HG03175 (cell line): ENCODE data around the gene NBR1.
"Not testable (repeated sequence)": the region's sequence is repeated elsewhere in the genome, so short reads cannot be mapped to it uniquely, and the experiment has no call there.

ENCODE experiments used
- ATAC-seq: cut with Tn5 transposase; IDR thresholded peaks from one replicate; pipeline ENCODE4 v1.9.1; 2021; ENCODE audit warnings: mild to moderate bottlenecking, moderate library complexity; ENCODE audit not compliant: unreplicated experiment

Gene NBR1

GRCh38 chr17:43170766-43171585, at the start of gene NBR1:
TSS of gene NBR1 (plus strand) at chr17:43171214. CDS start at chr17:43175800, 4,586 bp downstream.
- ATAC-seq, result peak; percentile 78

DNA sequence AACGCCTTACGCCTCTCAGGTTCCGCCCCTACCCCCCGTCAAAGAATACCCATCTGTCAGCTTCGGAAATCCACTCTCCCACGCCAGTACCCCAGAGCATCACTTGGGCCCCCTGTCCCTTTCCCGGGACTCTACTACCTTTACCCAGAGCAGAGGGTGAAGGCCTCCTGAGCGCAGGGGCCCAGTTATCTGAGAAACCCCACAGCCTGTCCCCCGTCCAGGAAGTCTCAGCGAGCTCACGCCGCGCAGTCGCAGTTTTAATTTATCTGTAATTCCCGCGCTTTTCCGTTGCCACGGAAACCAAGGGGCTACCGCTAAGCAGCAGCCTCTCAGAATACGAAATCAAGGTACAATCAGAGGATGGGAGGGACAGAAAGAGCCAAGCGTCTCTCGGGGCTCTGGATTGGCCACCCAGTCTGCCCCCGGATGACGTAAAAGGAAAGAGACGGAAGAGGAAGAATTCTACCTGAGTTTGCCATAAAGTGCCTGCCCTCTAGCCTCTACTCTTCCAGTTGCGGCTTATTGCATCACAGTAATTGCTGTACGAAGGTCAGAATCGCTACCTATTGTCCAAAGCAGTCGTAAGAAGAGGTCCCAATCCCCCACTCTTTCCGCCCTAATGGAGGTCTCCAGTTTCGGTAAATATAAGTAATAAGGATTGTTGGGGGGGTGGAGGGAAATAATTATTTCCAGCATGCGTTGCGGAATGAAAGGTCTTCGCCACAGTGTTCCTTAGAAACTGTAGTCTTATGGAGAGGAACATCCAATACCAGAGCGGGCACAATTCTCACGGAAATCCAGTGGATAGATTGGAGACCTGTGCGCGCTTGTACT, 45.7 kb upstream of the NBR1 start, which contains the start of gene BRCA1:
Gene BRCA1 (minus strand): TSS at position 232 of the 834 bp plus-strand sequence. CDS start 1,268 bp downstream, outside the sequence.
- ATAC-seq, result peak; percentile 97

DNA sequence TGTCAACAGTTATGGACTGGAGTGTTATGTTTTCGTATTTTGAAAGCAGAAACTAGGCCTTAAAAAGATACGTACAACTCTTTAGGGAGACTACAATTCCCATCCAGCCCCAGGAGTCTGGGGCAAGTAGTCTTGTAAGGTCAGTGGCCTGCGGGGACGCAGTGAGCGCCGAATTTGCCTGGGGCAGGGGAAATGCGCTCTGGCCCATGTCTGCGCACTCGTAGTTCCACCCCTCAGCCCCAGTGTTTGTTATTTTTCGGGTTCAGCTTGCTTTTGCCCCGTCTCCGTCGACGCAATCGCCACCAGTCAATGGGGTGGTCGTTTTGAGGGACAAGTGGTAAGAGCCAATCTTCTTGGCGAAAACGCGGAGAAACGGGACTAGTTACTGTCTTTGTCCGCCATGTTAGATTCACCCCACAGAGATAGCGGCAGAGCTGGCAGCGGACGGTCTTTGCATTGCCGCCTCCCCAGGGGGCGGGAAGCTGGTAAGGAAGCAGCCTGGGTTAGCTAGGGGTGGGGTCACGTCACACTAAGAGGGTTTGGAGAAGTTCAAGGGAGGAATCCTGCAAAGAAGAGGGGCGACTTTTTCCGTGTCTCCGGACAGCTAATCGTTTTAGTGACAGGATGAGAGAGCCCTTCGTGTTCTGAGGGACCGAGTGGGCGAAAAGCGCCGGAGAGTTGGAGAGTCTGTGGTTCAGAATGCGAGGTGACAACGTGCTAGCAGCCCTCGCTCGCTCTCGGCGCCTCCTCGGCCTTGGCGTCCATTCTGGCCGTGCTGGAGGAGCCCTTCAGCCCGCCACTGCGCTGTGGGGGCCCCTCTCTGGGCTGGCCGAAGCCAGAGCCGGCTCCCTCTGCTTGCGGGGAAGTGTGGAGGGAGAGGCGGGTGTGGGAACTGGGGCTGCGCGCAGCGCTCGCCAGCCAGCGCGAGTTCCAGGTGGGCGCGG, 44.8 kb upstream of the NBR1 start:
- ATAC-seq, result no peak

- no peak for ATAC-seq
Observed at GRCh38 chr17:43126911-43127290, 44.1 kb upstream of the NBR1 start.

GRCh38 chr17:43127333-43127876, 43.6 kb upstream of the NBR1 start:
- not testable (repeated sequence) for ATAC-seq

- ATAC-seq, result no peak
Observed at GRCh38 chr17:43129671-43130010, 41.4 kb upstream of the NBR1 start.

DNA sequence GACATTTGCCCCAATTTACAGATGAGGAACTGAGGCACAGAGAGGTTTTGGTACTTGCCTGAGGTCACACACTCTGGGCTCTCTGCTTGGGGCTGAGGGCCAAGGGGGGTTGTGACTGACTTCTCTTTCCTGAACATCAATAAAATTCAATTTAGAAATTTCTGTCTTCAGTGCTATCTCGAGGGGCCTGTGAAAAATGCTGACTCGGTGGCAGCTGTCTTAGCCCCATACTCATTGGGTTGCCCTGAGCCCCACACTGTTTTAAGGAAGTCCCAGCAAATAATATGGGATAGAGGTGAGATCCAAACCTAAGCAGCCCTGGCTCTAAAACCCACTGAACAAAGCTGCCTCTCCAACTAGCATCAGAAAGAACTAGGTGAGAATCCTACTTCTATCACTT, 38.9 kb upstream of the NBR1 start:
- ATAC-seq, result no peak

DNA sequence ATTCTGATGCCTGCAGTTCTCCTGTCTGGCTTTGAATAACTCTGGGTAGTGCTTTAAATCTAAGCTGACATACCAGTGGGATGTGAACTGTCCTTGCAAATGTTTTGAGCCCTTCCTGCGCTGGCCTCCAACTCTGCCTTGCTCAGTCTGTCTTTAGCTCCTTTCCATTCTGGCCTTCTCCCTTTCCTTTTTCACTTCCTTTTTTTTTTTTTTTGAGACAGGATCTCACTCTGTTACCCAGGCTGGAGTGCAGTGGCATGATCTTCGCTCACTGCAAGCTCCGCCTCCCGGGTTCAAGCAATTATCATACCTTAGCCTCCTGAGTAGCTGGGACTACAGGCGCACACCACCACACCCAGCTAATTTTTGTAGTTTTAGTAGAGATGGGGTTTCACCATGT, 37.6 kb upstream of the NBR1 start:
- ATAC-seq, result not testable (repeated sequence)

DNA sequence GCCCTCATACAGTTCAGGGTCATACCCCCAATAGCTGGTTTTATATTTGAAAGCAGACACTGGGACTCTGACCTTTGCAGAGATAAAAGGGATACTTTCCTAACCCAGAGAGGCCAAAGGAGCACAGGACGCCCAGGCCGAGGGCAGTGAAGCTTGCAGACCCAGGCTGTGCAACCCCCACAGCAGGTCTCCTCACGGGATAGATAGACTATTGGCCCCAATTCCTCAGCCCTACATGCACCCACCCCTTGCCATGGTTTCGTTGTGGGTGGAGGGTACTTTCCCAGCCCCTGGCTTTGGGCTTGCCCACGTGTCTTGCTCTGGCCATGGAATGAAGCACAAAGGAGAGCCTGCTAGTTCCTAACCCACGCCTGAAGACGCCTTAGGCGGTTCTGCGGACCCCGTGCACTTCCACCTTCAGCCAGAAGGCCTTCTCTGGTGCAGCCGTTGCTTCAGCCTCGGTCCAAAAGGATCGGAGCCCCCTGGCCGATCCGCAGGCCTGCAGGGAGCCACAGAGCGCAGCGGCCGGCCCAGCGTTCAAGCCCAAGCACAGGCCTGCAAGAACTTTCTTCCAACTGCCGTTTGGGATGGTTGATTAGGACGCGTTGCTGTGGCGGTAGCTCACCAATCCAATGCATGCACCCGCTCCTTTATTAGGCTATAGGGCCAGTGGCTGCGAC, 36.1 kb upstream of the NBR1 start:
- no peak for ATAC-seq

- no peak for ATAC-seq
Observed at GRCh38 chr17:43135454-43135819, 35.6 kb upstream of the NBR1 start.

DNA sequence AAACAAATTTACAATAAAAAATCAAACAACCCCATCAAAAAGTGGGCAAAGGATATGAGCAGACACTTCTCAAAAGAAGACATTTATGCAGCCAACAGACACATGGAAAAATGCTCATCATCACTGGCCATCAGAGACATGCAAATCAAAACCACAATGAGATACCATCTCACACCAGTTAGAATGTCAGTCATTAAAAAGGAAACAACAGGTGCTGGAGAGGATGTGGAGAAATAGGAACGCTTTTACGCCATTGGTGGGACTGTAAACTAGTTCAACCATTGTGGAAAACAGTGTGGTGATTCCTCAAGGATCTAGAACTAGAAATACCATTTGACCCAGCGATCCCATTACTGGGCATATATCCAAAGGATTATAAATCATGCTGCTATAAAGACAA, 34.4 kb upstream of the NBR1 start:
- ATAC-seq, result not testable (repeated sequence)

- ATAC-seq, result not testable (repeated sequence)
Observed at GRCh38 chr17:43138531-43138930, 32.5 kb upstream of the NBR1 start.

GRCh38 chr17:43140396-43141332, 30.4 kb upstream of the NBR1 start:
- no peak for ATAC-seq

GRCh38 chr17:43142153-43142552, 28.9 kb upstream of the NBR1 start:
- no peak for ATAC-seq

DNA sequence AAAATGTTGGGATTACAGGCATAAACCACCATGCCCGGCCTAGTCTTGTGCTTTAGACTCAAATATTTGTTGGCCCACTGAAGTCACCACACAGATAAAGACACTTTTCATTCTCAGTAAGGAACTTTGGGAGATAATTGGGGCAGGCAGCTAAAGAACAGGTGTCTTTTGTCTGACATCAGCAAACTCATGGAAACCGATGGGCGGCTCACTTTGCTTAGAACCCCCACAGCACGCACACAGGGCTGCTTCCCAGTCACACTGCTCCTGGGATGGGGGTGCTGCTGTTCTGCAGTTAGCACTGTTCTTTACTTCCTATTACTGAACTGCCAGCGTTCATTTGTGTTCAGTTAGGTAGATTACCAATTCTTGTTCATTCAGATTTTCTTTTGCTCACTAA, 27.8 kb upstream of the NBR1 start:
- no peak for ATAC-seq

GRCh38 chr17:43146649-43147048, 24.4 kb upstream of the NBR1 start:
- ATAC-seq, result no peak

DNA sequence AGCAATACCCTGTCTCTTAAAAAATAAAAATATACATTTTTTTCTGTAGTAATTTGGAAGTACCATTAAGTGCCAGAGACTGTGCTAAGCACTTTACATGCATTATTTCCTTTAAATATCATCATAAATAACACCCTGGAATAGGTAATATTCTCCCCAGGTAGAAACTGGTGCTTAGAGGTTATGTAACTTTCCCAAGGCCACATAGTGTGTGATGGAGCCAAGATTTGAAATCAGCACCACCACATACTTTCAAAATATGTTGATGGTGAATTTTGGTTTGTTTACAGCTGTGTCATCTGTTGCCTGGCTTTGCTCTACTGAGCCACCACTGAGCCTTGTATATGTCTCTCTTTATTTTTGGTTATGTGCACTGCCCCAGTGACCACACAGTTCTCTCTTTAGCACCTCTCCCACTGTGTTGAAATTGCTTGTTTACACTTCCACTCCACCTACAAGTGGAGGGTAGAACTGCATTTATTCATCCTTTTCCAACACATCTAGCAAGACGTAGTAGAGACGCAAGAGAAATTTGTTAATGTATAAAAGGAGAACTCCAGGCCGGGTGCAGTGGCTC, 19.0 kb upstream of the NBR1 start:
- no peak for ATAC-seq

DNA sequence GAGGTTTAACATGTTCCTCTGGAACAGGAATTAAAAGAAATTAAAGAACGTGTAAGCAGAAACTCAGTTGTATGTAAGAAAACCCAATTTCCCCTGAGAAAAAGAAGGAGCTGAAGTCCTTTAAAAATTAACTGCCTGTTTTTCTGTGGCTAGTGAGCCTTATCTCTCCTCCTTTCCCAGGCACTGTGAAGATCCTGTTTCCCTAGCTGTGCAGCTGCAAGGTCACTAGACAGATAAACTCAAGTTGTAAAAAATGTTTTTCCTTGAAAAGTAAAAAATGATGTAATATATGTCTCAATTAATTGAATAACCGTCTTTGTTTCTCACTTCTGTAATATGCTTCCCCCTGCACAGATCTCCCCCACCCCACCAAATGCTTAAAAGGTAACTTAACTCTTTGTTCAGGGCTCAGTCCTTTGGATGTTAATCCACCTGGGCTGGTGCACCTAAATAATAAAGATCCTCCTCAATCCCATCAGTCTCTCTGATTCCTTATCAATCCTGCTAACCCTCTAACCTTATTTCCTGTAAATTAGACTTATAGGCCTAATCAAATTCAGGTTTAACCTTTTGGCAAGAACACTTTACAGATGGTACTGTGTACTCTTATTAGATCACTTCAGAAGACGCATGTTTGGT, 17.7 kb upstream of the NBR1 start:
- not testable (repeated sequence) for ATAC-seq
